ENCODE measurements around the gene PKD2.

Gene PKD2

DNA sequence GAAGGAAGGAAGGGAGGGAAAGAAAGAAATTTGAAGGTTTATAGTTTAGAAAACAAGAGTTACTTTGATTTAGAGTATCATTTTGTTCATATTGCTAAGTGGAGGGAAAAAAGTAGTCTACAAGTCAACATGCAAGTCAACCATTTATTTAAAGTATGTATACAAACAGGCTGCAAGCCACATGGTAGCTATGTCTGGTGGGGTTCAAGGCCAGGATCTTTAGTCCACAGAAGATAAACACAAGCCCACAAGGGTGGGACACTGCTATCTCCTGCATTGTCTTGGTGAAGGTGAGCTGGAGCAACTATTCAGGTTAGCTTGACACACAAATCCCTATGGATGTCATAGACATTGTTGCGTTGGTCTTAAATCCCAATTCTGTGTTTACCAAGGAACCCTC is 79.6 kb downstream of the PKD2 start:
- no peaks in the 10 kb centered on the region for H3K36me3 ChIP-seq (ENCODE audit: control insufficient read depth, insufficient read depth, low read length)

DNA sequence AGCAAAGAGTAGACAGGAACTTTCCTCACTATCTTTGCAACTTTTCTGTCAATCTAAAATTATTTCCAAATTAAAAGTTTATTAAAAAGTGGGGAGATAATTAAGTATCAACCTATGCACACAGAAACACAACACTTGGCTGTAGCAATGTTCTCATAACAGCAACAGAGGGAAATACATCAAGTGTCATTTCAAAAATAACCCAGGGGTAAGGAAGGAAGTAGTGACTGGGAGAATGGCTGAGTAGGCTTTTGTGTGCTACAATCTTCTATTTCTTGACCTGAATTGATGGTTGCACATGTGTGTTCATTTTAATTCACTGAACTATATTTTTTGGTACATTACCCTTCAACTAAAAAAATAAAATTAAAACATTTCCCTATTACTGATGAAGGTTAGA is 83.5 kb downstream of the PKD2 start:
- H3K9me3 ChIP-seq (ENCODE audit: control insufficient read depth, insufficient read depth, low read length) = no peaks in the 10 kb centered on the region
- no peak overlapping the region for H3K4me3 ChIP-seq (ENCODE audit: low read depth, low read length)
- H3K9ac ChIP-seq (ENCODE audit: low read depth, low read length) = no peak overlapping the region

More for the DNA sequence above, 79.6 kb downstream of the PKD2 start:
- H3K9ac ChIP-seq (ENCODE audit: low read depth, low read length) = no peak overlapping the region
- no peaks in the 10 kb centered on the region for H3K9me3 ChIP-seq (ENCODE audit: control insufficient read depth, insufficient read depth, low read length)
- H3K27me3 ChIP-seq (ENCODE audit: control insufficient read depth, insufficient read depth, low read length) = no peaks in the 10 kb centered on the region
- no peaks in the 10 kb centered on the region for H3K4me1 ChIP-seq (ENCODE audit: control insufficient read depth, insufficient read depth, low read length)
- H3K4me3 ChIP-seq (ENCODE audit: low read depth, low read length) = no peak overlapping the region

GRCh38 chr4:88091378-88091777 is 83.9 kb downstream of the PKD2 start:
- H3K4me1 ChIP-seq (ENCODE audit: control insufficient read depth, insufficient read depth, low read length) = no peaks in the 10 kb centered on the region
- H3K9me3 ChIP-seq (ENCODE audit: control insufficient read depth, insufficient read depth, low read length) = no peaks in the 10 kb centered on the region
- no peaks in the 10 kb centered on the region for H3K27me3 ChIP-seq (ENCODE audit: control insufficient read depth, insufficient read depth, low read length)
- no peaks in the 10 kb centered on the region for H3K36me3 ChIP-seq (ENCODE audit: control insufficient read depth, insufficient read depth, low read length)
- H3K9ac ChIP-seq (ENCODE audit: low read depth, low read length) = no peak overlapping the region
- no peak overlapping the region for H3K4me3 ChIP-seq (ENCODE audit: low read depth, low read length)

More for the DNA sequence above, 83.5 kb downstream of the PKD2 start:
- H3K36me3 ChIP-seq (ENCODE audit: control insufficient read depth, insufficient read depth, low read length) = no peaks in the 10 kb centered on the region
- no peaks in the 10 kb centered on the region for H3K4me1 ChIP-seq (ENCODE audit: control insufficient read depth, insufficient read depth, low read length)
- no peaks in the 10 kb centered on the region for H3K27me3 ChIP-seq (ENCODE audit: control insufficient read depth, insufficient read depth, low read length)

DNA sequence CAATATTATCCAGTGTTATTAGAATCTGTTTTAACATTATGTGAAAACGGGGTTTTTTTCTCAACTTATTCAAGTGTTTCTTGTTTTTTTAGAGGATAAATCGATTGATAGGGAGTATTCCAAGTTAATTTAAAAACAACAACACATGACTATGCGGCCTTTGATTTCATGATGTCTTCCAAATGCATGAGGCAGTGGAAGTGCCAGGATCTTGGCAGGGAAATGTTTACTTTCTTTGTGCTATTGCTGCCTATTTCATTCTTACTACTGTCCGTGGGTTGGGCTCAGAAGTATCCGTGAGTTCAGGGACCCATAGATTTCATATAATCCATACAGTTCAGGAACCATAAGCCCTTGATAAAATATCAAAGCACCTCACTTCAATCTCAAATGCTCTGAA is 86.4 kb downstream of the PKD2 start:
- H3K27me3 ChIP-seq (ENCODE audit: control insufficient read depth, insufficient read depth, low read length) = no peaks in the 10 kb centered on the region
- no peak overlapping the region for H3K4me3 ChIP-seq (ENCODE audit: low read depth, low read length)
- H3K9ac ChIP-seq (ENCODE audit: low read depth, low read length) = no peak overlapping the region
- H3K9me3 ChIP-seq (ENCODE audit: control insufficient read depth, insufficient read depth, low read length) = no peaks in the 10 kb centered on the region
- no peaks in the 10 kb centered on the region for H3K4me1 ChIP-seq (ENCODE audit: control insufficient read depth, insufficient read depth, low read length)
- no peaks in the 10 kb centered on the region for H3K36me3 ChIP-seq (ENCODE audit: control insufficient read depth, insufficient read depth, low read length)

DNA sequence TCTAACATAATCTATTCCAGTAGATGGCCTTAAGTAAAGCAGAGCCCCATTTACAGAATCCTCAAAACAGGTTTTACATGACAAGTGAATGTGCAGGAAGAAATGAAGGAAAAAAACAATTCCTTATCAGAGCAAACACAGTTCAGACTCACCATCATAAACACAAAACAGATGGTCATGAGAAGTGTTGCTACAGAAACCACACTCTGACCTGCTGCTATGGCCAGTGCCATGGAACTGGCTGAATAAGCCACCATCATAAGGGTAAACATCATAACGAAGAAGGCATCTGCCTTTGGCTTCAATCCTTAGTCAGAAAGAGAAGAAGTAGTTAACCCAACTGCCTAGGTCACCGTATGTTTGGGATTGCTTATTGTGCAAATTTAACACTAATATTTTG is 89.9 kb downstream of the PKD2 start:
- H3K9me3 ChIP-seq (ENCODE audit: control insufficient read depth, insufficient read depth, low read length) = no peaks in the 10 kb centered on the region
- no peaks in the 10 kb centered on the region for H3K4me1 ChIP-seq (ENCODE audit: control insufficient read depth, insufficient read depth, low read length)
- H3K9ac ChIP-seq (ENCODE audit: low read depth, low read length) = no peak overlapping the region
- H3K27me3 ChIP-seq (ENCODE audit: control insufficient read depth, insufficient read depth, low read length) = no peaks in the 10 kb centered on the region
- H3K36me3 ChIP-seq (ENCODE audit: control insufficient read depth, insufficient read depth, low read length) = no peaks in the 10 kb centered on the region
- no peak overlapping the region for H3K4me3 ChIP-seq (ENCODE audit: low read depth, low read length)

GRCh38 chr4:88097781-88098180 is 90.3 kb downstream of the PKD2 start:
- H3K36me3 ChIP-seq (ENCODE audit: control insufficient read depth, insufficient read depth, low read length) = no peaks in the 10 kb centered on the region
- H3K4me3 ChIP-seq (ENCODE audit: low read depth, low read length) = no peak overlapping the region
- H3K9me3 ChIP-seq (ENCODE audit: control insufficient read depth, insufficient read depth, low read length) = no peaks in the 10 kb centered on the region
- H3K27me3 ChIP-seq (ENCODE audit: control insufficient read depth, insufficient read depth, low read length) = no peaks in the 10 kb centered on the region
- H3K9ac ChIP-seq (ENCODE audit: low read depth, low read length) = no peak overlapping the region
- no peaks in the 10 kb centered on the region for H3K4me1 ChIP-seq (ENCODE audit: control insufficient read depth, insufficient read depth, low read length)

DNA sequence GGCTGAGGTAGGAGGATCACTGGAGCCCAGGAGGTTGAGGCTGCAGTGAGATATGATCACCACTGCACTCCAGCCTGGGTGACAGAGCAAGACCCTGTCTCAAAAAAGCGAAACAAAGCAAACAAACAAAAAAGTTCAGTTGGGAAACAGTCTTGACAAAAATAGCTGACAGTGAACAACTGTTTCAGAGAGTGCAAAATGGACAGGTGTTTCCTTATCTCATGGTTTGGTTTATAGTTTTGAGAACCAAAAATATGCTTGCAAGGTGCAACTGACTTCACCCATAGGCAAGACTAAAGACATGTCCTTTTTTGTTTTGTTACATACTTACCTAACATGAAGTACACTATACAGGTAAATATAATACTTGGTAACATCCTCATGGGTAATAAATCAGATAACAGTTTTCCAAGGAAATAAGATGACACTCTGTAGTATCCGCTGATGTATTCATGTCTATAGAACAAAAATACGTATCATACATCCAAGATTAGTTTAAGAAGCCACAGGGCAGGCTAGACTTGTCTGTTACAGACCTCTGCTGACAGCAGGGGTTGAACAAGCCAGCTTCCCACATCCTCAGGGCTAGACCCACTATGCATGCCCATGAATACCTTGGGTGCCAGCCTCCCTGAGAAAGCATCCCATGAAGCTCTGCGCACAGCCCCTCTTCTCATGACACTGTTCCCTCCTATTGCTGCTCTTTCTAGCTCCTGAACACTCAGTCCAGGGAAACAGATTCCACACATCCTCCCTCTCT is 91.7 kb downstream of the PKD2 start:
- Histone ChIP-seq H3K27me3 (ENCODE audit: control insufficient read depth, insufficient read depth, low read length) (no peaks in the 10 kb centered on the region), H3K36me3 (ENCODE audit: control insufficient read depth, insufficient read depth, low read length) (no peaks in the 10 kb centered on the region), H3K4me3 (ENCODE audit: low read depth, low read length) (no peak overlapping the region), H3K4me1 (ENCODE audit: control insufficient read depth, insufficient read depth, low read length) (no peaks in the 10 kb centered on the region), H3K9ac (ENCODE audit: low read depth, low read length) (no peak overlapping the region), H3K9me3 (ENCODE audit: control insufficient read depth, insufficient read depth, low read length) (no peaks in the 10 kb centered on the region)

- Histone ChIP-seq H3K4me1 (ENCODE audit: control insufficient read depth, insufficient read depth, low read length) (no peaks in the 10 kb centered on the region), H3K27me3 (ENCODE audit: control insufficient read depth, insufficient read depth, low read length) (no peaks in the 10 kb centered on the region), H3K9ac (ENCODE audit: low read depth, low read length) (no peak overlapping the region), H3K9me3 (ENCODE audit: control insufficient read depth, insufficient read depth, low read length) (no peaks in the 10 kb centered on the region), H3K4me3 (ENCODE audit: low read depth, low read length) (no peak overlapping the region), H3K36me3 (ENCODE audit: control insufficient read depth, insufficient read depth, low read length) (no peaks in the 10 kb centered on the region)
These were observed 93.7 kb downstream of the PKD2 start for GRCh38 chr4:88101165-88101564.

DNA sequence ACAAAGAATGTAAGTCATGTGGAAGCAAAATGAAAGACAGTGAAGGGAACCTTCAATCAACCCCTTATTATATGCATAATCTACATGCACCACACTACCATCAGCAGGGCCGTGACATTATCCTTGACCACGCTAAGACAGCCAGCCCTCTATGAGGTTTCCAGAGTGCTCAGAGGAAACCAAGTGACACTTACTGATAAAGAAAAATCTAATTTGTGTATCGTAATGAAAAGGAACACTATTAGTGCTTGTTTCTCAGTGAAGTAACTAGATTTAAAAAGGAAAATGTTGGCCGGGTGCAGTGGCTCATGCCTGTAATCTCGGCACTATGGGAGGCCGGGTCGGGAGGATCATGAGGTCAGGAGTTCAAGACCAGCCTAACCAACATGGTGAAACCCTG is 94.6 kb downstream of the PKD2 start:
- Histone ChIP-seq H3K4me3 (ENCODE audit: low read depth, low read length) (no peak overlapping the region), H3K27me3 (ENCODE audit: control insufficient read depth, insufficient read depth, low read length) (no peaks in the 10 kb centered on the region), H3K4me1 (ENCODE audit: control insufficient read depth, insufficient read depth, low read length) (no peaks in the 10 kb centered on the region), H3K9ac (ENCODE audit: low read depth, low read length) (no peak overlapping the region), H3K9me3 (ENCODE audit: control insufficient read depth, insufficient read depth, low read length) (no peaks in the 10 kb centered on the region), H3K36me3 (ENCODE audit: control insufficient read depth, insufficient read depth, low read length) (no peaks in the 10 kb centered on the region)

DNA sequence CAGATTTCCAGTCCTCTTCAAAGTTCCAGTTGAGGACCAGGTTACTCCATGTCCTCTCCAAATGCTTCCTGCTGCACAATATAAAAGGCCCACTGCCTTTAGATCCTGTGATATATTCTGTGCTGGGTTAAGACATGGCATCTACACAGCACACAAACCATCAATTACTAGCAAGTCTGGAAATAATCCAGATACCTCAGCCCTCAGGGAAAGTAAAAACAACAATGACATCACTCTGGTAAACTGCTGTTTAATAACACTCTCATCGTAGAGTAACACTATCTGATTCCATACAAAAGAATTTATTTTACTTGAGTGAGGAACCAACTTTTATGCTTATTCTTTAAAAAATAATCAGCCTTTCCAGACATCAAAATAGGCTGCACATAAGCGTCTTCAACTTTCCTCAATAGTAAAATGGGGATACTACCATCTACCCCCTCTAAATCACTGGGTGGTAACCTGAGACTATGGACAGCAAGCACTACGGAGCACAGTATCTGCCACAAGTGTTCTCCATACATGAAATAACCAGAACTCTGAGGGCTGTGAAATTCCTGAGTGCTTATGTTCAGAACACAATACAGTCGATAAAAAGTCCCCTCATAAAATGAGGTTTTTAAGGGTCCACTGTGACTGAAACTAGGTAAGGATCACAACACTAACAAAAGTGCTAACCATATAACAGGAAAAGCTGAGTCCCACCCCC is 97.6 kb downstream of the PKD2 start:
- Histone ChIP-seq H3K4me3 (ENCODE audit: low read depth, low read length) (no peak overlapping the region), H3K36me3 (ENCODE audit: control insufficient read depth, insufficient read depth, low read length) (no peaks in the 10 kb centered on the region), H3K9ac (ENCODE audit: low read depth, low read length) (no peak overlapping the region), H3K9me3 (ENCODE audit: control insufficient read depth, insufficient read depth, low read length) (no peaks in the 10 kb centered on the region), H3K4me1 (ENCODE audit: control insufficient read depth, insufficient read depth, low read length) (no peaks in the 10 kb centered on the region), H3K27me3 (ENCODE audit: control insufficient read depth, insufficient read depth, low read length) (no peaks in the 10 kb centered on the region)

DNA sequence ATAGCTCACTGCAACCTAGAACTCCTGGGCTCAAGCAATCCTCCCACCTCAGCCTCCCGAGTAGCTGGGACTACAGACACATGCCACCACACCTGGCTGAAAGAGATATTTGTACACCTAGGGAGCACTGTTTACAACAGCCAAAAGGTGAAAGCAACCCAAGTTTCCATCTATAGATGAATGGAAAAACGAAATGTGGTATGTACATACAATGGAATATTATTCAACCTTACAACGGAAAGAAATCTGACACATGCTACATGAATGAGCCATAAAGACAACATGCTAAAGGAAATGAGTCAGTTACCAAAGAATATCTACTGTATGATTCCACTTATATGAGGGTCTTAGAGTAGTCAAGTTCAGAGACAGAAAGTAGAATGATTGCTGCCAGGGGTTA is 98.8 kb downstream of the PKD2 start:
- Histone ChIP-seq H3K9me3 (ENCODE audit: control insufficient read depth, insufficient read depth, low read length) (no peaks in the 10 kb centered on the region), H3K9ac (ENCODE audit: low read depth, low read length) (no peak overlapping the region), H3K4me1 (ENCODE audit: control insufficient read depth, insufficient read depth, low read length) (no peaks in the 10 kb centered on the region), H3K4me3 (ENCODE audit: low read depth, low read length) (no peak overlapping the region), H3K36me3 (ENCODE audit: control insufficient read depth, insufficient read depth, low read length) (no peaks in the 10 kb centered on the region), H3K27me3 (ENCODE audit: control insufficient read depth, insufficient read depth, low read length) (no peaks in the 10 kb centered on the region)

- Histone ChIP-seq H3K9me3 (ENCODE audit: control insufficient read depth, insufficient read depth, low read length) (no peaks in the 10 kb centered on the region), H3K9ac (ENCODE audit: low read depth, low read length) (no peak overlapping the region), H3K27me3 (ENCODE audit: control insufficient read depth, insufficient read depth, low read length) (no peaks in the 10 kb centered on the region), H3K4me1 (ENCODE audit: control insufficient read depth, insufficient read depth, low read length) (no peaks in the 10 kb centered on the region), H3K36me3 (ENCODE audit: control insufficient read depth, insufficient read depth, low read length) (no peaks in the 10 kb centered on the region), H3K4me3 (ENCODE audit: low read depth, low read length) (no peak overlapping the region)
These were observed 100.1 kb downstream of the PKD2 start for GRCh38 chr4:88107406-88108107.
